GM06990 (cell line): ENCODE data around the gene KDM1B.
"Not testable (repeated sequence)": the region's sequence is repeated elsewhere in the genome, so short reads cannot be mapped to it uniquely, and the experiment has no call there.

ENCODE experiments used
- DNase-seq: peaks from one replicate; pipeline ENCODE4 v3.0.0-alpha.2; 2011; ENCODE audit not compliant: insufficient read length; ENCODE audit errors: extremely low read depth
- H3K27me3 ChIP-seq: replicated peaks from 2 replicates; pipeline ENCODE4 v1.6.0; 2011; ENCODE audit warnings: low read length; ENCODE audit not compliant: control insufficient read depth, insufficient read depth
- H3K36me3 ChIP-seq: 2 replicates; pipeline ENCODE4 v1.5.1; 2011; ENCODE audit warnings: low read length; ENCODE audit not compliant: control insufficient read depth, insufficient read depth
- H3K4me3 ChIP-seq: replicated peaks from 2 replicates; pipeline ENCODE4 v1.5.1; 2011; ENCODE audit warnings: low read depth, mild to moderate bottlenecking, control low read depth, low read length
- CTCF ChIP-seq: IDR thresholded peaks from 2 replicates; pipeline ENCODE4 v1.5.1; 2011; ENCODE audit warnings: low read length, control low read depth, mild to moderate bottlenecking, inconsistent platforms; ENCODE audit not compliant: insufficient read depth, poor library complexity, severe bottlenecking

Gene KDM1B

GRCh38 chr6:18171871-18172270 lies 16.6 kb downstream of the KDM1B start:
- Histone ChIP-seq H3K27me3 (no peaks in the 10 kb centered on the region), H3K36me3 (no peaks in the 10 kb centered on the region; the same call in 1 of the 2 replicates), H3K4me3 (no peak overlapping the region)
- no peak for TF ChIP-seq CTCF
- no peak for DNase-seq

- H3K36me3 ChIP-seq, H3K4me3 ChIP-seq, H3K27me3 ChIP-seq, DNase-seq: not testable (repeated sequence)
These were observed 21.0 kb downstream of the KDM1B start for GRCh38 chr6:18176198-18176597.

- no peak for TF ChIP-seq CTCF
- no peak for DNase-seq
- Histone ChIP-seq H3K4me3 (no peak overlapping the region), H3K27me3 (no peaks in the 10 kb centered on the region), H3K36me3 (no peaks in the 10 kb centered on the region)
These were observed 22.2 kb downstream of the KDM1B start for GRCh38 chr6:18177286-18177965.

GRCh38 chr6:18178960-18179615 lies 23.9 kb downstream of the KDM1B start:
- Histone ChIP-seq H3K36me3 (no peaks in the 10 kb centered on the region), H3K27me3 (no peaks in the 10 kb centered on the region), H3K4me3 (no peak overlapping the region)
- no peak for DNase-seq
- no peak for TF ChIP-seq CTCF

- Histone ChIP-seq H3K27me3 (no peaks in the 10 kb centered on the region), H3K4me3 (no peak overlapping the region), H3K36me3 (no peaks in the 10 kb centered on the region)
- DNase-seq, result no peak
- no peak for TF ChIP-seq CTCF
These were observed 24.6 kb downstream of the KDM1B start for GRCh38 chr6:18179770-18180356.

- no peaks in the 10 kb centered on the region for H3K27me3 ChIP-seq
- H3K36me3 ChIP-seq, result no peaks in the 10 kb centered on the region
- no peak for TF ChIP-seq CTCF
- H3K4me3 ChIP-seq, result no peak overlapping the region
- DNase-seq, result no peak
These were observed 27.3 kb downstream of the KDM1B start for GRCh38 chr6:18182568-18182967.
